Spinal cord (tissue), 10 donors: Measurements from ENCODE around the gene LAIR1. TPM values are rescaled to one million over a fixed set of nuclear protein-coding genes. Genes with fewer than 3 reads are reported as not detected.
"Not testable (repeated sequence)": the region's sequence is repeated elsewhere in the genome, so short reads cannot be mapped to it uniquely, and the experiment has no call there.

Source experiments
- DNase-seq, 6 donors: peaks; one replicate each; pipeline versions ENCODE4 v3.0.0 to v3.0.0-alpha.2; 2013 to 2015; ENCODE audit warnings: low spot score in 6 of 6, low read depth in 4 of 6
- H3K27ac ChIP-seq: one replicate; pipeline ENCODE4 v1.5.1; 2013; ENCODE audit warnings: low read depth, low read length, control low read depth
- H3K27me3 ChIP-seq: one replicate; pipeline ENCODE4 v1.6.1; 2013; ENCODE audit warnings: low read length; ENCODE audit not compliant: control insufficient read depth, insufficient read depth
- H3K36me3 ChIP-seq: one replicate; pipeline ENCODE4 v1.6.1; 2013; ENCODE audit warnings: low read length; ENCODE audit not compliant: control insufficient read depth, insufficient read depth
- H3K4me1 ChIP-seq: one replicate; pipeline ENCODE4 v1.6.1; 2013; ENCODE audit warnings: low read length; ENCODE audit not compliant: control insufficient read depth, insufficient read depth
- H3K4me3 ChIP-seq: one replicate; pipeline ENCODE4 v1.5.1; 2013; ENCODE audit warnings: low read depth, low read length, control low read depth
- H3K9me3 ChIP-seq: one replicate; pipeline ENCODE4 v1.6.1; 2013; ENCODE audit warnings: low read length; ENCODE audit not compliant: control insufficient read depth, insufficient read depth
- WGBS: methylation state at CpG from one replicate; pipeline ENCODE4 v1.1.5; 2013; ENCODE audit warnings: missing lambda C conversion rate; ENCODE audit not compliant: insufficient coverage; 5-methylcytosine and 5-hydroxymethylcytosine counted together
- polyA plus RNA-seq, 2 donors: library from polyadenylated mRNA; unstranded; fragments of 120-200 nt; gene quantifications; one replicate each; pipeline ENCODE4 v1.2.1, GENCODE V29; 2013; ENCODE audit not compliant: insufficient read length in 2 of 2
- total RNA-seq, 2 donors: library from RNA; depleted of rRNA in 1 of 2; stranded (reverse); fragments of 120-200 nt in 1 of 2; fragments of >200 nt in 1 of 2; gene quantifications; one replicate each; pipeline versions ENCODE4 v1.2.3 to v1.2.4, GENCODE V29; 2013 to 2014
- donor health status: healthy.

Gene LAIR1
- total and polyA plus RNA-seq, 4 donors, result 6.7 to 12.3 (median 8.1) TPM

GRCh38 chr19:54325194-54325621, 39.5 kb downstream of the LAIR1 start:
- Histone ChIP-seq H3K4me3 (no peak overlapping the region), H3K27me3 (peaks cover 3% of the 10 kb centered on the region), H3K36me3 (no peaks in the 10 kb centered on the region), H3K4me1 (no peaks in the 10 kb centered on the region), H3K9me3 (no peaks in the 10 kb centered on the region), H3K27ac (no peak overlapping the region)
- 3% methylated on average over 4 of the region's 4 CpGs for WGBS
- peak; percentile 12 to 77 (median 28) for DNase-seq

- Histone ChIP-seq H3K9me3 (no peaks in the 10 kb centered on the region), H3K27ac (no peak overlapping the region), H3K4me1 (no peaks in the 10 kb centered on the region), H3K4me3 (no peak overlapping the region), H3K36me3 (no peaks in the 10 kb centered on the region), H3K27me3 (peaks cover 3% of the 10 kb centered on the region)
- no peak for DNase-seq
- WGBS, result 20% methylated on average over 2 of the region's 3 CpGs
These were observed 40.7 kb downstream of the LAIR1 start for GRCh38 chr19:54324071-54324470.

- H3K4me1 ChIP-seq, H3K9me3 ChIP-seq, H3K4me3 ChIP-seq, H3K27me3 ChIP-seq, H3K27ac ChIP-seq, DNase-seq, H3K36me3 ChIP-seq: not testable (repeated sequence)
- WGBS, result no CpG with 5 or more reads among the region's 13 CpGs
These were observed 41.8 kb downstream of the LAIR1 start for GRCh38 chr19:54322934-54323333.

- H3K4me1 ChIP-seq, H3K9me3 ChIP-seq, H3K27me3 ChIP-seq, H3K36me3 ChIP-seq, H3K4me3 ChIP-seq, H3K27ac ChIP-seq, DNase-seq: not testable (repeated sequence)
- WGBS, result 90% methylated on average over 5 of the region's 13 CpGs
These were observed 42.4 kb downstream of the LAIR1 start for GRCh38 chr19:54322295-54322694.

GRCh38 chr19:54319892-54320670, 44.6 kb downstream of the LAIR1 start:
- H3K9me3 ChIP-seq, result no peaks in the 10 kb centered on the region
- no peak overlapping the region for H3K27ac ChIP-seq
- 86% methylated on average over 10 of the region's 14 CpGs for WGBS
- peaks cover 5% of the 10 kb centered on the region for H3K27me3 ChIP-seq
- H3K4me3 ChIP-seq, result no peak overlapping the region
- no peaks in the 10 kb centered on the region for H3K4me1 ChIP-seq
- no peaks in the 10 kb centered on the region for H3K36me3 ChIP-seq
- no peak for DNase-seq

- no peaks in the 10 kb centered on the region for H3K36me3 ChIP-seq
- H3K27ac ChIP-seq, result no peak overlapping the region
- no peak for DNase-seq
- 87% methylated on average over 5 of the region's 7 CpGs for WGBS
- peaks cover 2% of the 10 kb centered on the region for H3K27me3 ChIP-seq
- no peaks in the 10 kb centered on the region for H3K9me3 ChIP-seq
- H3K4me3 ChIP-seq, result no peak overlapping the region
- no peaks in the 10 kb centered on the region for H3K4me1 ChIP-seq
These were observed 45.7 kb downstream of the LAIR1 start for GRCh38 chr19:54319049-54319448.

- H3K4me3 ChIP-seq, result no peak overlapping the region
- H3K27ac ChIP-seq, result no peak overlapping the region
- no peaks in the 10 kb centered on the region for H3K36me3 ChIP-seq
- DNase-seq, result no peak
- no peaks in the 10 kb centered on the region for H3K4me1 ChIP-seq
- H3K9me3 ChIP-seq, result no peaks in the 10 kb centered on the region
- 92% methylated on average over 6 of the region's 9 CpGs for WGBS
- peaks cover 2% of the 10 kb centered on the region for H3K27me3 ChIP-seq
These were observed 46.8 kb downstream of the LAIR1 start for GRCh38 chr19:54317965-54318240.

- Histone ChIP-seq H3K4me3 (no peak overlapping the region), H3K27ac (no peak overlapping the region), H3K4me1 (no peaks in the 10 kb centered on the region), H3K9me3 (no peaks in the 10 kb centered on the region), H3K36me3 (no peaks in the 10 kb centered on the region), H3K27me3 (peaks cover 2% of the 10 kb centered on the region)
- WGBS, result 74% methylated on average over 26 of the region's 29 CpGs
- no peak for DNase-seq
These were observed 47.4 kb downstream of the LAIR1 start for GRCh38 chr19:54317108-54317964.

GRCh38 chr19:54316746-54317107, 48.0 kb downstream of the LAIR1 start:
- Histone ChIP-seq H3K27me3 (peaks cover 2% of the 10 kb centered on the region), H3K4me1 (no peaks in the 10 kb centered on the region), H3K9me3 (no peaks in the 10 kb centered on the region), H3K27ac (no peak overlapping the region), H3K4me3 (no peak overlapping the region), H3K36me3 (no peaks in the 10 kb centered on the region)
- DNase-seq, result peak in 1 of 6 donors; percentile 51
- 59% methylated on average over 9 of the region's 11 CpGs for WGBS

- no peak overlapping the region for H3K4me3 ChIP-seq
- H3K9me3 ChIP-seq, result no peaks in the 10 kb centered on the region
- 77% methylated on average over 6 of the region's 10 CpGs for WGBS
- no peak for DNase-seq
- H3K27me3 ChIP-seq, result peaks cover 2% of the 10 kb centered on the region
- H3K36me3 ChIP-seq, result no peaks in the 10 kb centered on the region
- H3K4me1 ChIP-seq, result no peaks in the 10 kb centered on the region
- H3K27ac ChIP-seq, result no peak overlapping the region
These were observed 48.8 kb downstream of the LAIR1 start for GRCh38 chr19:54315956-54316355.
